Measurements from ENCODE around the gene CEL.

Gene CEL

DNA sequence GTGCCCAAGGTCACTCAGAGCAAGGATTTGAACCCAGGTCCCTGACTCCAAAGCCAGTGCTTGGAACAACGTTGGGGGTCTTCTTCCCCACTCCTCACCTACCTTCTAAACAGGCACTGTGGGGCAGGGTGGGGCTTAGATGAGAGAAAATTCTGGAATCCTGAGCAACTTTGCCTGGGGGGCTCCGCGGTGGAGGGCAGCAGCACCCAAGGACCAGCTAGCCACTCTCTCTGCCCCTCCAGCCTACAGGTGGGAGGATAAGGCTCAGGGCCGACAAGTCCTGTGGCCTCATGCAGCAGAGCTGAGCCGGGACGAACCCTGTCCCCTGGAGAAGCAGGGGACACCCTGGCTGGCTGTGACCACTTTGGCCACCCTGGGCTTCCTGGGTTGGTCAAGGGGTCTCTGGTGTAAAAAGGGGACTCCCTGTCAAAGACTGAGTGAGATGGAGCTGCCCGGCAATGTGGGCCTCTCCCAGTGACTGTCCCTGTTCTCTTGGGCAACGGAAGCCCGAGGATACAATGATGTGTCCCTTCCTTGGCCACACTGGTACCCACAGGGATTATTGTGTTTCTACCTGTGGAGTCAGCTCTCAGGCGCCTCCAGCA lies 26.5 kb downstream of the CEL start:
- Histone ChIP-seq H4K20me1 (ENCODE audit: insufficient read depth, low read length) (no peaks in the 10 kb centered on the region), H3K36me3 (replicated peaks; ENCODE audit: low read depth, low read length) (no peaks in the 10 kb centered on the region), H2AFZ (ENCODE audit: low read depth, low read length) (no peak overlapping the region), H3K4me3 (ENCODE audit: low read length) (no peak overlapping the region), H3K27ac (ENCODE audit: low read length) (no peak overlapping the region), H3K4me2 (ENCODE audit: low read length) (no peak overlapping the region), H3K79me2 (ENCODE audit: low read length) (no peaks in the 10 kb centered on the region), H3K4me1 (ENCODE audit: low read length) (no peaks in the 10 kb centered on the region), H3K27me3 (ENCODE audit: low read depth, low read length) (no peaks in the 10 kb centered on the region), H3K9ac (ENCODE audit: low read length) (no peak overlapping the region), H3K9me3 (ENCODE audit: insufficient read depth, low read length) (no peaks in the 10 kb centered on the region)
- TF ChIP-seq CTCF (IDR thresholded peaks at IDR 0.05; ENCODE audit: low read depth, low read length) (no peak), EZH2phosphoT487 (IDR thresholded peaks at IDR 0.05; ENCODE audit: low read depth) (no peak)

DNA sequence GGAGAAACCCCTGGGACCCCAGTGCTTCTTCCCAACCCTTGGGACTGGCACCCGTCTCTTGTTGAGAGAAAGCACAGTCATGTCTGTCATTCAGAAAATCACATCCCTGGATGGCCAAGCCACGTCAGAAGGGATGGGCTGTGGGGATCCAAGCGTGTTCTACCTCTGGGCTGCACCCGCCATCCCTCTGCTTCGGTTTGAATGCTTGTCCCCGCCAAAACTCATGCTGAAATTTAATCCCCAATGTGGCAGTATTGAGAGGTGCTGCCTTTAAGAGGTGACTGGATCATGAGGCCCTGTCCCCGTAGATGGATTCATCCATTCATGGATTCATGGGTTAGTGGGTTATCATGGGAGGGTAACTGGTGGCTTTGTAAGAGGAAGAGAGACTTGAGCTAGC lies 27.0 kb downstream of the CEL start:
- Histone ChIP-seq H3K9ac (ENCODE audit: low read length) (no peak overlapping the region), H3K27ac (ENCODE audit: low read length) (no peak overlapping the region), H3K36me3 (replicated peaks; ENCODE audit: low read depth, low read length) (no peaks in the 10 kb centered on the region), H3K4me2 (ENCODE audit: low read length) (no peak overlapping the region), H3K4me1 (ENCODE audit: low read length) (no peaks in the 10 kb centered on the region), H3K4me3 (ENCODE audit: low read length) (no peak overlapping the region), H3K9me3 (ENCODE audit: insufficient read depth, low read length) (no peaks in the 10 kb centered on the region), H2AFZ (ENCODE audit: low read depth, low read length) (no peak overlapping the region), H4K20me1 (ENCODE audit: insufficient read depth, low read length) (no peaks in the 10 kb centered on the region), H3K27me3 (ENCODE audit: low read depth, low read length) (no peaks in the 10 kb centered on the region), H3K79me2 (ENCODE audit: low read length) (no peaks in the 10 kb centered on the region)
- TF ChIP-seq EZH2phosphoT487 (IDR thresholded peaks at IDR 0.05; ENCODE audit: low read depth) (no peak), CTCF (IDR thresholded peaks at IDR 0.05; ENCODE audit: low read depth, low read length) (no peak)

GRCh38 chr9:133089271-133089671 lies 27.5 kb downstream of the CEL start:
- H3K4me1 ChIP-seq (ENCODE audit: low read length) = no peaks in the 10 kb centered on the region
- no peak overlapping the region for H3K4me3 ChIP-seq (ENCODE audit: low read length)
- no peaks in the 10 kb centered on the region for H4K20me1 ChIP-seq (ENCODE audit: insufficient read depth, low read length)
- no peak for TF ChIP-seq EZH2phosphoT487 (IDR thresholded peaks at IDR 0.05; ENCODE audit: low read depth)
- no peak for TF ChIP-seq CTCF (IDR thresholded peaks at IDR 0.05; ENCODE audit: low read depth, low read length)
- H3K9me3 ChIP-seq (ENCODE audit: insufficient read depth, low read length) = no peaks in the 10 kb centered on the region
- no peak overlapping the region for H3K27ac ChIP-seq (ENCODE audit: low read length)
- H3K4me2 ChIP-seq (ENCODE audit: low read length) = no peak overlapping the region
- H3K27me3 ChIP-seq (ENCODE audit: low read depth, low read length) = no peaks in the 10 kb centered on the region
- H2AFZ ChIP-seq (ENCODE audit: low read depth, low read length) = no peak overlapping the region
- H3K36me3 ChIP-seq (replicated peaks; ENCODE audit: low read depth, low read length) = no peaks in the 10 kb centered on the region
- H3K79me2 ChIP-seq (ENCODE audit: low read length) = no peaks in the 10 kb centered on the region
- H3K9ac ChIP-seq (ENCODE audit: low read length) = no peak overlapping the region

DNA sequence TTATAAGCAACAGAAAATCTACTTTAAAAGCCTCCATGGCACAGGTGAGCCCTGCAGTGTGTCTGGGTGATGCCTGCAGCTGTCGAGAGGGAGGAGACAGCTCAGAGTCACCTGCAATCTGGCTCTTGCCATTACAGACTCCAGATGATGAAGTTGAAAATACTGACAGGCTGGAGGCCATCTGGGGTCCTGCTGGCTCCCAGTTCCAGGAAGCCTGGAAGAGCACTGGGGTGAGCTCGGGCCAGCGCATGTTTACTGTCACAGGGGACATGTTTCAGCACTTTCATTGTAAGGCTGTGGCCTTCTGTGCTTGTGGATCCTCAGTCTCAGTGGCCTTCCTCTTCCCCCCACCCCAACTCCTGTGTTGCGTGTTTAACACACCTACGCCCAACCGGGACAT lies 28.4 kb downstream of the CEL start:
- H3K27me3 ChIP-seq (ENCODE audit: low read depth, low read length) = no peaks in the 10 kb centered on the region
- H3K79me2 ChIP-seq (ENCODE audit: low read length) = no peaks in the 10 kb centered on the region
- no peak for TF ChIP-seq EZH2phosphoT487 (IDR thresholded peaks at IDR 0.05; ENCODE audit: low read depth)
- TF ChIP-seq CTCF (IDR thresholded peaks at IDR 0.05; ENCODE audit: low read depth, low read length) = no peak
- H3K9me3 ChIP-seq (ENCODE audit: insufficient read depth, low read length) = no peaks in the 10 kb centered on the region
- no peak overlapping the region for H3K27ac ChIP-seq (ENCODE audit: low read length)
- H2AFZ ChIP-seq (ENCODE audit: low read depth, low read length) = no peak overlapping the region
- H3K36me3 ChIP-seq (replicated peaks; ENCODE audit: low read depth, low read length) = peaks cover under 1% of the 10 kb centered on the region
- H3K4me1 ChIP-seq (ENCODE audit: low read length) = no peaks in the 10 kb centered on the region
- no peaks in the 10 kb centered on the region for H4K20me1 ChIP-seq (ENCODE audit: insufficient read depth, low read length)
- H3K9ac ChIP-seq (ENCODE audit: low read length) = no peak overlapping the region
- H3K4me2 ChIP-seq (ENCODE audit: low read length) = no peak overlapping the region
- no peak overlapping the region for H3K4me3 ChIP-seq (ENCODE audit: low read length)
